Omental fat pad (tissue), 4 donors: ENCODE data around the gene CUL1. TPM values are rescaled to one million over a fixed set of nuclear protein-coding genes. Genes with fewer than 3 reads are reported as not detected.
A peak's percentile ranks its signal among the peaks of the same experiment; 100 is the strongest.

Source experiments
- ATAC-seq: fragments of 150-250 bp; one replicate; pipeline ENCODE4 v1.9.1; 2016; ENCODE audit warnings: mild to moderate bottlenecking, moderate library complexity; ENCODE audit not compliant: low FRiP score
- DNase-seq: peaks from one replicate; pipeline ENCODE4 v3.0.0-alpha.2; 2019; ENCODE audit warnings: low spot score
- CTCF ChIP-seq, 3 donors: fragments of 450-650 bp; IDR thresholded peaks; one replicate each; pipeline ENCODE4 v1.5.1; 2016 to 2017; ENCODE audit warnings: antibody characterized with exemption in 3 of 3, mild to moderate bottlenecking in 3 of 3, moderate library complexity in 2 of 3
- total RNA-seq, 4 donors: library from RNA; depleted of rRNA; stranded (reverse); fragments of >200 nt; gene quantifications; one replicate each; pipeline ENCODE4 v1.1.0, GENCODE V29; 2016

The CUL1 gene
- total RNA-seq, result 10 to 100 TPM; 47.0 to 74.5 (median 55.7) TPM

DNA sequence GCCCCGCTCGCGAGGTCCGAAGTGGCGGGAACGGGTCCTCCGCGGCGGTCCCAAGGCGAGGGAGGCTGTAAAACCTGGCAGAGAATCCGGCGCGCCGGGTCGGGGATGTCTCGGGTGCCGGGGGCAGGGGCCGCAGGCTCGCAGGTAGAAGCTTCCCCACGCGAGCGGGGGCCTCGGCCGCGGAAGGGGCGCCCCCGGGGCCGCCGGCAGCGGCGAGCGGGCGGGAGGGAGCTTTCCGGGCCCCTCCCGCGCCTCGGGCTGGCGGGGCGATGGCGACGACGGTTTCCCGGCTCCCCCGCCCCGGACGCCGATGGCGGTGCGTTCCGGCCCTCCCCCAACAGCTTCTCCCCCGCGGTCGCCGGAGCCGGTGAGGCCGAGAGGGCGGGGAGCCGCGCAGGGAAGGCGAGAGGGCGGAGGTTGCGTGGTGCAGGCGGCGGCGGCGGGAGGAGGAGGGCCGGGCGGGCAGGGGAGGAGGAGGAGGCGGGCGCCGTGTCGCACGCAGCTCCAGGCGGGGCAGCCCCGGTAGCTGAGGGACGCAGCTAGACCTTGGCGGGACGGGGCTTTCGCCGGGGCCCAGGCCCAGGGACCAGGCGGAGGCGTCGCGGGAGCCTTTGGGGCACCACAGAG lies at the start of gene CUL1:
Gene CUL1 (plus strand): TSS at position 507 of the 627 bp plus-strand sequence. CDS start 31,220 bp downstream, outside the sequence.
- ATAC-seq (peak; percentile 80), DNase-seq (peak; percentile 44)
- no peak for TF ChIP-seq CTCF (IDR thresholded peaks at IDR 0.05)

- ATAC-seq, result no peak
- TF ChIP-seq CTCF (IDR thresholded peaks at IDR 0.05), result no peak
- DNase-seq, result no peak
Measured at GRCh38 chr7:148650232-148650858, 48.4 kb upstream of the CUL1 start.

GRCh38 chr7:148652773-148653172 lies 45.9 kb upstream of the CUL1 start:
- no peak for TF ChIP-seq CTCF (IDR thresholded peaks at IDR 0.05)
- ATAC-seq (no peak), DNase-seq (no peak)

DNA sequence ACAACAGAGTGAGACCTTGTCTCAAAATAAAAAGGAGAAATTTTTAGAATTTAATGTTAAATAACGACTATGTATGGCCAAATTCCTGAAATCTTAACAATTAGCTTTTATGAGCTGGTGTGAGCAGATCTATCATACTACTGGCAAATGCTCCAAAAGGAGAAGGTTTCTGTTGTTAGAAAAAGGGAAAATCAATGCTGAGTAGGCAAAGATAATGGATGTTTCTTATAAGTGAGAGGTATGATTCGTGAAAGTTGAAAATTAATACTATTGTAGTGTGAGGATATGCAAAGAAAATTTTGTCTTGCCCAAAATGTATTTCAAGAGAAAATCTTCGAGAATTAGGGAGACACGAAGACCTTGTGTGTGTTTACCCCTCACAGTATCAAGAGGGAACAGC lies 40.8 kb upstream of the CUL1 start:
- TF ChIP-seq CTCF (IDR thresholded peaks at IDR 0.05), result no peak
- ATAC-seq (no peak), DNase-seq (no peak)

DNA sequence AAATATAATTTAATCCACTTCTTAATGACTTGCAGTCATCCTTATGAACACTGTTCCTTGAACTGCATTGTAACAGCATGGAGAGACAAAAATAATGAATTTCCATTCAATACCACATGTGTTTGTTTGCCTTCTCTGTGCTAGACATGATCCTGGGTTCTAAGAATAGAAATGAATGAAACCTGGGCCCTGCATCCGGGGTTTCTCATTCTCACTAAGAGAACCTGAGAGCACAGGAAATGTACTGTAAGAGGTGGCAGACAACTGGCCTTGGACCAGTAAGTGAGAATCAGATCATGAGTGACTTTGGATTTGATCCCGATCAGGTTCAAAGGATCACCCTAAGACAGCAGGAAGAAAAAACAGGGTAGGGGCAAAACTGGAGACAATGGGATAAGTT lies 37.2 kb upstream of the CUL1 start:
- no peak for TF ChIP-seq CTCF (IDR thresholded peaks at IDR 0.05)
- no peak for ATAC-seq

DNA sequence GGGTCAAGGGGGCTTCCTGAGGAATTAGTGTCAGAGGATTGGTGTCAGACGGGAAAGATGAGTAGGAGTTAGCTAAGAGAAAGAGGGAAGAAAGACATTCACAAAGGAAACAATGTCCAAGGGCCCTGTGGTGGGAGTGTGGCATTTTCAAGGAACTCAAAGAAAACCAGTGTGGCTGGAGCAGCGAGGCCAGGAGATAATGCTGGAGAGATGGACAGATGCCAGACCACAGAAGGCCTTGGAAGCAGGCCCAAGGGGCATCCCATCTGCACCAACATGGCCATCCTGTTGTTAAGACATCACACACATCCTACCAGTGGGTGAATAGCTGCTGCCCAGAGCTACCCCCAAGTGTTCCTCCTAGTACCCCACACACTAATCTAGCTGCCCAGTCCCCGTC lies 36.1 kb upstream of the CUL1 start:
- no peak for DNase-seq
- no peak for TF ChIP-seq CTCF (IDR thresholded peaks at IDR 0.05)
- ATAC-seq, result no peak

More for the DNA sequence above, 37.2 kb upstream of the CUL1 start:
- DNase-seq, result no peak

- no peak for TF ChIP-seq CTCF (IDR thresholded peaks at IDR 0.05)
- ATAC-seq, result no peak
- DNase-seq, result no peak
Measured at GRCh38 chr7:148664324-148664723, 34.4 kb upstream of the CUL1 start.
